Small intestine (tissue), 7 donors: ENCODE measurements around the gene P2RY10. TPM values are rescaled to one million over a fixed set of nuclear protein-coding genes. Genes with fewer than 3 reads are reported as not detected.
"Not testable (repeated sequence)": the region's sequence is repeated elsewhere in the genome, so short reads cannot be mapped to it uniquely, and the experiment has no call there.

Source experiments
- DNase-seq, 2 donors: peaks; one replicate each; pipeline versions ENCODE4 v3.0.0 to v3.0.0-alpha.2; 2013
- FAIRE-seq: peaks from 2 replicates; lab custom pipeline; 2012; peaks lifted over from hg19 to GRCh38; lab: Jason Lieb, UNC
- H3K27ac ChIP-seq, 3 donors: one replicate each; pipeline ENCODE4 v1.5.1; 2013; ENCODE audit warnings: low read length in 2 of 3, mild to moderate bottlenecking in 2 of 3, control low read depth in 1 of 3, inconsistent platforms in 1 of 3, low read depth in 1 of 3, moderate library complexity in 1 of 3
- H3K27me3 ChIP-seq, 3 donors: one replicate each; pipeline ENCODE4 v1.6.1; 2013; ENCODE audit warnings: low read length in 3 of 3, inconsistent platforms in 1 of 3; ENCODE audit not compliant: control insufficient read depth in 3 of 3, insufficient read depth in 3 of 3
- H3K36me3 ChIP-seq, 3 donors: one replicate each; pipeline ENCODE4 v1.6.1; 2013; ENCODE audit warnings: low read length in 3 of 3, inconsistent platforms in 1 of 3, low read depth in 1 of 3, mild to moderate bottlenecking in 1 of 3, moderate library complexity in 1 of 3; ENCODE audit not compliant: control insufficient read depth in 3 of 3, insufficient read depth in 2 of 3
- H3K4me1 ChIP-seq, 3 donors: one replicate each; pipeline ENCODE4 v1.6.1; 2013; ENCODE audit warnings: low read length in 2 of 3, inconsistent platforms in 1 of 3, low read depth in 1 of 3, mild to moderate bottlenecking in 1 of 3, moderate library complexity in 1 of 3; ENCODE audit not compliant: control insufficient read depth in 3 of 3, insufficient read depth in 2 of 3
- H3K4me3 ChIP-seq, 3 donors: one replicate each; pipeline ENCODE4 v1.5.1; 2013; ENCODE audit warnings: low read length in 3 of 3, control low read depth in 1 of 3, inconsistent platforms in 1 of 3, low read depth in 1 of 3, mild to moderate bottlenecking in 1 of 3, moderate library complexity in 1 of 3
- H3K9me3 ChIP-seq, 2 donors: one replicate each; pipeline ENCODE4 v1.6.1; 2013; ENCODE audit warnings: low read depth in 1 of 2, low read length in 1 of 2; ENCODE audit not compliant: control insufficient read depth in 2 of 2, insufficient read depth in 1 of 2
- WGBS, 3 donors: extraction: QIAGEN DNeasy Blood & Tissue Kit; methylation state at CpG; one replicate each; pipeline ENCODE4 v1.1.7; 2013; 5-methylcytosine and 5-hydroxymethylcytosine counted together
- polyA plus RNA-seq, 4 donors: library from polyadenylated mRNA; stranded (reverse) in 3 of 4; unstranded in 1 of 4; fragments of 200-250 nt in 3 of 4; fragments of 120-200 nt in 1 of 4; gene quantifications; one replicate each; pipeline versions ENCODE4 v1.2.1 to v1.2.3, GENCODE V29; 2013
- donor health status: healthy with polysubstance abuse.
- donor health status: control.
- donor health status: control.
- donor health status: Bipolar disorder and iron deficiency.
- donor health status: healthy.

P2RY10 gene
- polyA plus RNA-seq, 4 donors: 0.81 to 0.95 TPM; not detected in 2

GRCh38 chrX:78997870-78998558 lies 52.8 kb downstream of the P2RY10 start:
- H3K9me3 ChIP-seq: peaks cover 0 to 2% of the 10 kb centered on the region in 2 donors
- peak in 1 of 2 donors; percentile 9 for DNase-seq
- 61 to 83% (median 68%) methylated on average over 5 of the region's 5 CpGs for WGBS, 3 donors
- no peaks in the 10 kb centered on the region for H3K27me3 ChIP-seq
- H3K4me3 ChIP-seq: no peak overlapping the region
- FAIRE-seq: no peak
- no peaks in the 10 kb centered on the region for H3K4me1 ChIP-seq
- no peaks in the 10 kb centered on the region for H3K36me3 ChIP-seq
- H3K27ac ChIP-seq: no peak overlapping the region

- not testable (repeated sequence) for FAIRE-seq, H3K27ac ChIP-seq, H3K27me3 ChIP-seq, H3K4me1 ChIP-seq, DNase-seq, H3K4me3 ChIP-seq, H3K9me3 ChIP-seq, H3K36me3 ChIP-seq
- 86 to 100% (median 93%) methylated on average over 1 of the region's 1 CpG for WGBS, 3 donors
These were observed 62.3 kb downstream of the P2RY10 start for GRCh38 chrX:79007540-79007939.

Other genes starting within 250 kb of the P2RY10 start
- gene LPAR4, start 197.7 kb upstream of the P2RY10 start, polyA plus RNA-seq: 1 to 10 TPM in 1 of 4 donors, not detected in 3; 1.8 TPM
- gene GPR174, start 199.3 kb downstream of the P2RY10 start, polyA plus RNA-seq: 1 to 10 TPM in 1 of 4 donors, under 1 TPM in 3; 0.16 to 1.0 (median 0.52) TPM